GM12873 (cell line): ENCODE results near the gene UNC45A.

Experiments
- TF ChIP-seq, protein P1 (sequence below): IDR thresholded peaks from 2 replicates; pipeline ENCODE4 v1.5.1; 2012; ENCODE audit warnings: low read depth, mild to moderate bottlenecking, moderate library complexity, low read length, control low read depth; ENCODE audit not compliant: insufficient read depth; ENCODE audit errors: missing control alignments

The UNC45A gene

DNA sequence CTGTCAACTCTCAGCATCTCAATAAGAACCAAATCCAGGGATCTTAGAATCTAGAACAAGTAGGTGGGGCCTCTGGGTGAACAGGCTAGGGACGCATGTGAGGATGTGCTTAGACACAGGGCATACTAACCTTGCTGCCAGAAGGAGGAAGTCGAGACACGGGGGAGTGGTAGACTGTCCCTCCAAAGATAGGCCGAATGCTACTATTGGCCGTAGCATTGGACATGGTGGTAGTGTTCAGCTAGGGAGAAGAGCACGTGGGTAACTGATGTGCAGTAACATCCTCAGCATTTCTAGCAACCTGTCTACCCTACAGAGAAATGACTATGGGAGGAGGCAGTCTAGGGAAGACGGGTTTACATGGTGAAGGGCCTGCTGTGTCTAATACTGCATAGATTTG, 35.2 kb downstream of the UNC45A start:
- TF ChIP-seq, protein P1, sequence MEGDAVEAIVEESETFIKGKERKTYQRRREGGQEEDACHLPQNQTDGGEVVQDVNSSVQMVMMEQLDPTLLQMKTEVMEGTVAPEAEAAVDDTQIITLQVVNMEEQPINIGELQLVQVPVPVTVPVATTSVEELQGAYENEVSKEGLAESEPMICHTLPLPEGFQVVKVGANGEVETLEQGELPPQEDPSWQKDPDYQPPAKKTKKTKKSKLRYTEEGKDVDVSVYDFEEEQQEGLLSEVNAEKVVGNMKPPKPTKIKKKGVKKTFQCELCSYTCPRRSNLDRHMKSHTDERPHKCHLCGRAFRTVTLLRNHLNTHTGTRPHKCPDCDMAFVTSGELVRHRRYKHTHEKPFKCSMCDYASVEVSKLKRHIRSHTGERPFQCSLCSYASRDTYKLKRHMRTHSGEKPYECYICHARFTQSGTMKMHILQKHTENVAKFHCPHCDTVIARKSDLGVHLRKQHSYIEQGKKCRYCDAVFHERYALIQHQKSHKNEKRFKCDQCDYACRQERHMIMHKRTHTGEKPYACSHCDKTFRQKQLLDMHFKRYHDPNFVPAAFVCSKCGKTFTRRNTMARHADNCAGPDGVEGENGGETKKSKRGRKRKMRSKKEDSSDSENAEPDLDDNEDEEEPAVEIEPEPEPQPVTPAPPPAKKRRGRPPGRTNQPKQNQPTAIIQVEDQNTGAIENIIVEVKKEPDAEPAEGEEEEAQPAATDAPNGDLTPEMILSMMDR, result no peak

DNA sequence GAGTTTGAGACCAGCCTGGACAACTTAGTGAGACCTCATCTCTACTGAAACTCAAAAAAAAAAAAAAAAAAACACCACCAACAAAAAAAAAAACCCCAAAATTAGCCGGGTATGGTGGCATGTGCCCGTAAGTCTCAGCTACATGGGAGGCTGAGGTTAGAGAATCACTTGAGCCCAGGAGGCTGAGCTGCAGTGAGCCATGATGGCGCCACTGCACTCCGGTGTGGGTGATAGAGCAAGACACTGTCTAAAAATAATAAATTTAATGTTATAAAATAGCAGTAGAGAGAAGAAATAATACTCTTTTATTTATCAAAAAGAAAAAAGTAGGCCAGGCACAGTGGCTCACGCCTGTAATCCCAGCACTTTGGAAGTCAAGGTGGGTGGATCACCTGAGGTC, 37.0 kb downstream of the UNC45A start:
- TF ChIP-seq, protein P1, result no peak

DNA sequence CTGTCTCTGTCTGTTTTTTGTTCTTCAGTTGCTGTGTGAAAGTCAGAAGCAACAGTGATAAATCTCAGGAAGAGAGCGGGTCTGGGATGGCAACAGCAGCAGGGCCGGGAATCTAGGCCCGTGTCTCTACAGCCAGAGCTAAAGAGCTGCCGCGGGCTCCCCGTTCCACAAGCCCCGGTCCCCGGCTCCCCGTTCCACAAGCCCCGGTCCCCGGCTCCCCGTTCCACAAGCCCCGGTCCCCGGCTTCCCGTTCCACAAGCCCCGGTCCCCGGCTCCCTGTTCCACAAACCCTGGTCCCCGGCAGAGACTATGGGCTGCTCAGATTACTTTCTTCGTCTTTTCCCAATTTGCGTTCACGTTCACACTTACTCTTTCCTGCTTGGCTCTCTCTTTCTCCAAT, 39.1 kb downstream of the UNC45A start:
- TF ChIP-seq, protein P1, result no peak

DNA sequence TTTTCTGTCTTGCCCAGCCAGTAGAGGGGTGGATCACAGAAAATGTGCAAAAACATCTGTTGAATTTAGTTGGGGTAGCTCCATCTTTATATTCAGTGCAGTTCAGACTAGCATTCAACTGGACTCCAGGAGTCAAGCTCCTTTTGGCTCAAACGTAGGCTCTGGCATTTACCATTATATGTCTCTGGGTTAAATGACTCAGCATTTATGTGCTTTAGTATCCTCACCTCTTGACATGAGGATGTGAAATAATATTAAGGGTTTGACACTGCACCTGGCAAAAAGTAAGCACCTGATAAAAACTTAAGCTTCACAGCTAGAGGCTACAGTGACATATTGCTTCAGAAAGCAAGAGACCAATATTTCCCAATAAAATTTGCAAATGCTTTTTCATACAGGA, 44.5 kb downstream of the UNC45A start:
- TF ChIP-seq, protein P1, result no peak

DNA sequence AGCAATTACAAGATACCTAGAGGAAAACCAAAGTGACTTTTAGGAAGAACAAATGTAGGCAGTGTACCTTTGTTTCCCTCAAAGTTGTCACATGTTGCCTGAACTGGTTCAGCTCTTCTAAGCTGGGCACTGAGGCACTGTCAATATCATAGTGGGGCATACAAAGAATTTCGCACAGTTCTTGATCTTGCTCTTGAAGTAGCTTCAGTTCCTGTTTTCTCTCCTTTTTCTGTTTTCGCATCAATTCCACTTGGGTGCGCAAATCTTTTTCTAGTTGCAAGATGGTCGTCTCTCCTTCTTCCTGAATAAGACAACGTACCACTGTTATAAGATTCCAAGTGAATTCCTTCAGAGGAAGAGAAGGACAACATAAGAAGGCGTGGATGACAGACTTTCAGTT, 46.6 kb downstream of the UNC45A start:
- TF ChIP-seq, protein P1, result peak; percentile 27

DNA sequence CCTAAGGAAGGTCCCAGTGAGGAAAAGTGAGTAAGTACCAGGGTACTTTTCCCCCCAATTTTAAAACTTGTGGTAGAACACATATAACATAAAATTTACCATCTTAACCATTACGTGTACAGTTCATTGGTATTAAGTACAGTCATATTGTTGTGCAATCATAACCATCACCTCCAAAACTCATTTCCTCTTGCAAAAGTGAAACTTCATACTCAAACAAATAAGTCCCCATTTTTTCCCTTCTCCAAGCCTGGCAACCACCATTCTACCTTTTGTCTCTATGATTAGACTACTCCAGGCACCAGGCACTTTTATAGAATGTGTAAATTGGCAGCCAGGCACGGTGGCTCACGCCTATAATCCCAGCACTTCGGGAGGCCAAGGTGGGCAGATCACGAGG, 47.0 kb downstream of the UNC45A start:
- TF ChIP-seq, protein P1, result no peak

DNA sequence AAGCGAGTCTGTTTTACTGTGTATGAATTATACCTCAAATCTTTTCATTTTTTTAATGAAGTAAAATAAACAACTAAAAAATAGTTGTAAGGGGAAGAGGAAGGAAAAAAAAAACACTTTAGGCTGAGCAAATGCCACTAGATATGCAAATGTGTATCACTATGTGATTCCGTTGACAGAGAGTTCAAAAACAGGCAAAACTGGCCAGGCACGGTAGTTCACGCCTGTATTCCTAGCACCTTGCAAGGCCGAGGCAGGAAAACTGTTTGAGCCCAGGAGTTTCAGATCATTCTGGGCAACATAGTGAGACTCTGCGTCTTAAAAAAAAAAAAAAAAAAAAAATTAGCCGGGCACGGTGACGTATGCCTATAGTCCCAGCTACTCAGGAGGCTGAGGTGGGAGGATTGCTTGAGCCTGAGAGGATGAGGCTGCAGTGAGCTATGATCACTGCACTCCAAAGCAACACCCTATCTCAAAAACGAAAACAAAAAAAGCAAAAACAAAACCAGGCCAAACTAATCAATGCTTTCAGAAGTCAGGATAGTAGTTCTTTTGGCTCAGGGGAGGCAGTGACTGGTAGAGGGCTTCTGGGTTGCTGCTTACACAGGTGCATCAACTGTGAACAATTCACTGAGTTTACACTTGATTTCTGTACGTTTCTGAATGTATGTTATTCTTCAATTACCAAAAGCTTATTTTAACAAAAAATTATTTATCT, 51.9 kb downstream of the UNC45A start:
- TF ChIP-seq, protein P1, result no peak
